Thyroid gland (tissue), 4 donors: ENCODE data around the gene FICD. TPM values are rescaled to one million over a fixed set of nuclear protein-coding genes. Genes with fewer than 3 reads are reported as not detected.

Source experiments
- DNase-seq, 2 donors: peaks; one replicate each; pipeline ENCODE4 v3.0.0-alpha.2; 2019
- H3K27ac ChIP-seq, 3 donors: fragments of 200-600 bp; sonication (generic); 1 replicate in 2 of 3; 2 replicates in 1 of 3; pipeline ENCODE4 v1.5.1; 2016 to 2019; ENCODE audit warnings: mild to moderate bottlenecking in 1 of 3, moderate library complexity in 1 of 3
- H3K27me3 ChIP-seq: fragments of 200-600 bp; sonication (generic); one replicate; pipeline ENCODE4 v1.5.1; 2019
- H3K36me3 ChIP-seq, 2 donors: fragments of 200-600 bp; sonication (generic); one replicate each; pipeline ENCODE4 v1.5.1; 2016 to 2019
- H3K4me1 ChIP-seq, 2 donors: fragments of 200-600 bp; sonication (generic); one replicate each; pipeline ENCODE4 v1.5.1; 2017 to 2019
- H3K4me3 ChIP-seq, 3 donors: fragments of 200-600 bp; sonication (generic); replicated peaks in 1 of 3; 1 replicate in 2 of 3; 2 replicates in 1 of 3; pipeline ENCODE4 v1.5.1; 2016; ENCODE audit warnings: mild to moderate bottlenecking in 1 of 3
- H3K9me3 ChIP-seq: fragments of 200-600 bp; sonication (generic); one replicate; pipeline ENCODE4 v1.5.1; 2017
- POLR2A ChIP-seq, 2 donors: fragments of 450-650 bp; IDR thresholded peaks; one replicate each; pipeline ENCODE4 v1.6.1; 2017; ENCODE audit warnings: antibody characterized with exemption in 2 of 2, mild to moderate bottlenecking in 2 of 2, moderate library complexity in 1 of 2
- WGBS, 2 donors: methylation state at CpG; one replicate each; pipeline ENCODE4 v1.1.5; 2017; 5-methylcytosine and 5-hydroxymethylcytosine counted together
- intact Hi-C: fragments of 100-400 bp; cut with DNase I; formaldehyde crosslinking; loops from one replicate; pipeline ENCODE4 v1.15.1; 2023
- total RNA-seq, 4 donors: library from RNA; depleted of rRNA; stranded (reverse); fragments of >200 nt; gene quantifications; one replicate each; pipeline ENCODE4 v1.2.3, GENCODE V29; 2016
- TF ChIP-seq, protein P1 (sequence below), 6 experiments: fragments of 200-600 bp in 3 of 6; fragments of 450-650 bp in 3 of 6; sonication (generic) in 3 of 6; IDR thresholded peaks; one replicate each; pipeline ENCODE4 v1.5.1; 2016 to 2019; ENCODE audit warnings: antibody characterized with exemption in 6 of 6, mild to moderate bottlenecking in 2 of 6, inconsistent platforms in 1 of 6, moderate library complexity in 1 of 6

Gene FICD
- 10 to 100 TPM in 3 of 4 donors, 1 to 10 TPM in 1; 7.0 to 16.7 (median 10.5) TPM for total RNA-seq

DNA sequence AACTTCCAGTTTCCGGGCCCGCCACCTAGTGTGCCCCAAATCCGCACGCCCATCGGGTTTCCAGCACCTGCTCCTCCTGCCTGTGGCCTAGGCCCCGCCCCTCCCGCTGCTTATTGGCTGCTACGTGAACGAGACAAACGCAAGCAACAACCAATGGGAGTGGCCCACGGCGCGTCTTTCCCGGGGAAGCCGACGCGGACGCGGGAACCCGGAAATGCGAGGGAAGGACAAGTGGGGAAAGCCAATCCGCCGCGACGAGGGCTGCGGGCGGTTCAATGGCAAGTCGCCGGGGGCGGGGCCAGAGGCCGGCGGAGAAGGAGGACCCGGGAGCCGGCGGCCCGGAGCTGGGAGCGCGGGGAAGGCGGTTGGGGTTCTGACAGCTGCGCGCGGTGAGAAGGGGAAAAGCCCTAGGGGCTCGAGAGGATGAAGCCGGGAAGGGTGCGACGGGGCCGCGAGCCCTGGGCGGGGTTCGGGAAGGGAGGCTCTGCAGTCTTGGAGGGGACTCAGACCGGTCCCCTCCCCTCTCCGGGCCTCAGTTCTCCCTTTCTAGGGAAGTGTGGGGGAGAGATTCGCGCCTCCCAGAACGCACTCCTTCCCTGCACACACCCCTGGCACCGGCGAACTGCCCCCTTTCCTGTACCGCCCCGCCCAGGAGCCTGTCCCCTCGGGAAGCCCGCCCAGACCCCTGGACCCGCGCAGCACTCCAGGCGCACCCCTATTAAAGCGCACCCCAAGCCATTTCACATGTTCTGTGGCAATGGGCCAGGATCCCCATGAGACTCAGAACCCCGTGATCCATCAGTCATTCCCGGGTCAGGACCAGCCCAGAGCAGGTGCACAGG, at the start of gene FICD:
TSS of gene FICD (plus strand) at position 305 of the 842 bp plus-strand sequence. CDS start 1,696 bp downstream, outside the sequence.
- intact Hi-C loops: loop anchor here (5.0 to 10.0 kb wide), 2 partner anchors 102 to 830 kb away; partner anchors contain the start of gene PWP1
- WGBS, 2 donors: 1 to 2% methylated on average over 40 to 51 of the region's 67 CpGs

DNA sequence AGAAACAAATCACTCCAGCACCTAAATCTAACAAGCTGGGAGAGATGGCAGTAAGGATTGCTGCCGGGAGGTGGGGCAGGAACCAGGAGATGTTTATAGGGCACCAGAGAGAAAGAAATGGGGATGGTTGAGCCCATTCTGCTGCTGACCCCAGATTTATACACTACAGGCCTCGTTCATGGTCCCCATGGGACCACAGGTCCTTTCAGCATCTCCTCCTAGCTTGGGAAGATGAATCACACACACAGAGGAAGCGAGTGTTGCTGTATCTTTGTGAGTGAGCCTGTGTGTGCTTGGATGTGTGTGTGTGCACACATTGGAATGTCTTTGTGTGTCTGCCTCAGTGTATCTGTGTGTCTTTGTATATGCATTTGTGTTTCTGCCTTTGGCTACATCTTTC, 49.7 kb upstream of the FICD start:
- Histone ChIP-seq H3K4me1 (no peaks in the 10 kb centered on the region), H3K9me3 (no peaks in the 10 kb centered on the region), H3K4me3 (no peak overlapping the region), H3K36me3 (no peaks in the 10 kb centered on the region), H3K27me3 (no peaks in the 10 kb centered on the region), H3K27ac (no peak overlapping the region)
- WGBS, 2 donors: 54 to 75% methylated on average over 3 of the region's 3 CpGs
- TF ChIP-seq, protein P1, sequence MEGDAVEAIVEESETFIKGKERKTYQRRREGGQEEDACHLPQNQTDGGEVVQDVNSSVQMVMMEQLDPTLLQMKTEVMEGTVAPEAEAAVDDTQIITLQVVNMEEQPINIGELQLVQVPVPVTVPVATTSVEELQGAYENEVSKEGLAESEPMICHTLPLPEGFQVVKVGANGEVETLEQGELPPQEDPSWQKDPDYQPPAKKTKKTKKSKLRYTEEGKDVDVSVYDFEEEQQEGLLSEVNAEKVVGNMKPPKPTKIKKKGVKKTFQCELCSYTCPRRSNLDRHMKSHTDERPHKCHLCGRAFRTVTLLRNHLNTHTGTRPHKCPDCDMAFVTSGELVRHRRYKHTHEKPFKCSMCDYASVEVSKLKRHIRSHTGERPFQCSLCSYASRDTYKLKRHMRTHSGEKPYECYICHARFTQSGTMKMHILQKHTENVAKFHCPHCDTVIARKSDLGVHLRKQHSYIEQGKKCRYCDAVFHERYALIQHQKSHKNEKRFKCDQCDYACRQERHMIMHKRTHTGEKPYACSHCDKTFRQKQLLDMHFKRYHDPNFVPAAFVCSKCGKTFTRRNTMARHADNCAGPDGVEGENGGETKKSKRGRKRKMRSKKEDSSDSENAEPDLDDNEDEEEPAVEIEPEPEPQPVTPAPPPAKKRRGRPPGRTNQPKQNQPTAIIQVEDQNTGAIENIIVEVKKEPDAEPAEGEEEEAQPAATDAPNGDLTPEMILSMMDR (IDR thresholded peaks at IDR 0.05): no peak
- TF ChIP-seq POLR2A (IDR thresholded peaks at IDR 0.05): no peak
- intact Hi-C loops: loop anchor here (10.0 kb wide), 1 partner anchor 251 kb away; no protein-coding TSS in a partner anchor
- DNase-seq: no peak

More for the DNA sequence above, at the start of gene FICD:
- TF ChIP-seq, protein P1 (IDR thresholded peaks at IDR 0.05): no peak
- peak in 1 of 2 donors; percentile 62 for TF ChIP-seq POLR2A (IDR thresholded peaks at IDR 0.05)
- Histone ChIP-seq H3K9me3 (no peaks in the 10 kb centered on the region), H3K36me3 (peaks cover 12 to 21% of the 10 kb centered on the region in 2 donors), H3K4me3 (peak within 1 kb of the TSS; percentile 42 to 75 (median 71)), H3K27me3 (no peaks in the 10 kb centered on the region), H3K4me1 (peaks cover 11 to 13% of the 10 kb centered on the region in 2 donors), H3K27ac (peak within 1 kb of the TSS in 2 of 3 donors; percentile 8 to 48)
- DNase-seq: peak; percentile 100

DNA sequence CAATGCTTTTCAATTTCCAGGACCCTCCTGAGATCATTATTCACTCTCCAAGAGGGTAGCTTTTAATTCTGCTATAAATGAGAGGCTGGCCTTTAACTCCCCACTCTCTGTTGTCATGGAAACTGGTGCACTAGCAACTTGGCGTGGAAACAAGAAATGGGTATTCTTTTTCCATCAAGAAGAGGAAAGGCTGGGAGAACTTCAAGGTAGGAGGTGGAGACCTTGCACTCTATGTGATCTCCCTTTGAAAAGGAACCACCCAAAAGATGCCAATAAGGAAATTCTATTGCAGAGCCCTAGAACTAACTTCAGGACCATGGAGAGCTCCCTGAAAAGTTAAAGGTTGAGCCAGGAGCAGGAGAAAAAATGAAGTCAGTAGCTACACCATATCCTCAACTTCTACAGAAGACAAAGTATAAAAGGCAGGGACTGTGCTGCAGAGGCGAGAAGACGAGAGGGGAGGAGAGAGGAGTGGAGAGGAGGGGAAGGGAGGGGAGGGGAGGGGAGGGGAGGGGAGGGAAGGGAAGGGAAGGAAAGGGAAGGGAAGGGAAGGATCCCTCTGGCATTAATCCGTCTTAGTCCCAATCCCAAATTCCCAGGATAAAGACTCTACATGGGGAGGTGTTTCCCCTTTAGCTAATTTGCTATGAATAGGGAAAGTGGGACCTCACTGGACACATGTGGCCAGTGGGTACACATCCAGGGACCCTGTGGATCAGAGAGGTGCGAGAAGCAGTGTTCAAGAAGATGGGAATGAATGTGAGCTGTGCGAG, 46.7 kb upstream of the FICD start:
- Histone ChIP-seq H3K36me3 (no peaks in the 10 kb centered on the region), H3K9me3 (no peaks in the 10 kb centered on the region), H3K27me3 (no peaks in the 10 kb centered on the region), H3K4me3 (no peak overlapping the region), H3K27ac (no peak overlapping the region), H3K4me1 (no peaks in the 10 kb centered on the region)
- DNase-seq: no peak
- TF ChIP-seq POLR2A (IDR thresholded peaks at IDR 0.05): no peak
- TF ChIP-seq, protein P1 (IDR thresholded peaks at IDR 0.05): no peak
- WGBS, 2 donors: 45 to 53% methylated on average over 6 of the region's 6 CpGs
- intact Hi-C loops: loop anchor here (10.0 kb wide), 1 partner anchor 254 kb away; no protein-coding TSS in a partner anchor

DNA sequence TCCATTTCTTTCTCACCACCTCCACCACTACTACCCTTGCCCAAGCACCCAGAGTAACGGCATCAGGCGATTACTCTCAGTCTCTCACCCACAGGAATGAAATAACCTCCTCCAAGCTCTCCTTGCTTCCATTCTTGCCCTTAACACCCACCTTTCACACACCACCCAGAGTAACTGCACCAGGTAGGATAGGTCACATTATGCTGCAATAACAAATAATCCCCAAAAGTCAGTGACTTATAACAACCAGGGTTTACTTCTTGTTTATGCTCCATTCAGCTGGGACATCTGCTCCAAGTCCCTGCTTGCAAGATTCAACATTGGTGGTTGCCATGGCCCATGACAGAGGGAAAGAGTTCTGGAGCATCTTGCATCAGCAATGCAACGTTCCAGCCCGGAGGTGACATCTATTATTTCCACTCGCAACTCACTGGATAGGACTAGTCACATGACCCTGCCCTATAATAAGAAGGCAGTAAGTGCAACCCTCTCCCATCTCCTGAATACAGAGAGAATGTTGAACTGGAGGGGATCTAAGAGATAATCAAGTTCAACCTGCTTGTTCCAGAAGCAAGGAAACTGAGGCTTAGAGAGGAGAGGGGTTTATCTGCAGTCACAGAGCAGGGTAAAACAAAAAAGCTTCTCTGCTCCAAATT, 41.5 kb upstream of the FICD start:
- Histone ChIP-seq H3K4me1 (no peaks in the 10 kb centered on the region), H3K27ac (no peak overlapping the region), H3K9me3 (no peaks in the 10 kb centered on the region), H3K27me3 (no peaks in the 10 kb centered on the region), H3K36me3 (no peaks in the 10 kb centered on the region), H3K4me3 (no peak overlapping the region)
- DNase-seq: no peak
- intact Hi-C loops: no loop called here
- TF ChIP-seq POLR2A (IDR thresholded peaks at IDR 0.05): no peak
- TF ChIP-seq, protein P1 (IDR thresholded peaks at IDR 0.05): no peak
- WGBS, 2 donors: 80 to 81% methylated on average over 5 of the region's 5 CpGs
